Upper lobe of left lung (tissue), 6 donors: ENCODE data around the gene SYP. TPM values are rescaled to one million over a fixed set of nuclear protein-coding genes. Genes with fewer than 3 reads are reported as not detected.
"Not testable (repeated sequence)": the region's sequence is repeated elsewhere in the genome, so short reads cannot be mapped to it uniquely, and the experiment has no call there.

Experiments used
- ATAC-seq, 2 donors: fragments of 200-7000 bp; cut with Tn5 transposase; one replicate each; pipeline ENCODE4 v1.9.1; 2022; ENCODE audit warnings: mild to moderate bottlenecking in 2 of 2, moderate library complexity in 2 of 2; ENCODE audit not compliant: low FRiP score in 2 of 2
- DNase-seq, 2 donors: peaks; one replicate each; pipeline ENCODE4 v3.0.0-alpha.2; 2019 to 2020
- H3K27ac ChIP-seq, 4 donors: fragments of 200-600 bp; sonication (generic); one replicate each; pipeline ENCODE4 v1.5.1; 2016 to 2019
- H3K27me3 ChIP-seq, 4 donors: fragments of 200-600 bp; sonication (generic); one replicate each; pipeline ENCODE4 v1.5.1; 2017 to 2019
- H3K36me3 ChIP-seq, 4 donors: fragments of 200-600 bp; sonication (generic); one replicate each; pipeline ENCODE4 v1.5.1; 2016 to 2019
- H3K4me1 ChIP-seq, 4 donors: fragments of 200-600 bp; sonication (generic); one replicate each; pipeline ENCODE4 v1.5.1; 2018 to 2019
- H3K4me3 ChIP-seq, 4 donors: fragments of 200-600 bp; sonication (generic); one replicate each; pipeline ENCODE4 v1.5.1; 2017 to 2019; ENCODE audit warnings: mild to moderate bottlenecking in 2 of 4, moderate library complexity in 1 of 4
- H3K9me3 ChIP-seq, 4 donors: fragments of 200-600 bp; sonication (generic); one replicate each; pipeline ENCODE4 v1.5.1; 2018 to 2019
- EP300 ChIP-seq, 4 donors: sonication (generic); formaldehyde crosslinking; IDR thresholded peaks; one replicate each; pipeline ENCODE4 v1.5.1; 2017; ENCODE audit warnings: antibody characterized with exemption in 4 of 4, control low read depth in 2 of 4
- POLR2A ChIP-seq, 4 donors: fragments of 450-650 bp; IDR thresholded peaks; one replicate each; pipeline ENCODE4 v1.5.1; 2016 to 2017; ENCODE audit warnings: antibody characterized with exemption in 4 of 4, mild to moderate bottlenecking in 2 of 4
- POLR2AphosphoS5 ChIP-seq, 2 donors: sonication (generic); formaldehyde crosslinking; IDR thresholded peaks; one replicate each; pipeline ENCODE4 v1.5.1; 2017; ENCODE audit warnings: antibody characterized with exemption in 2 of 2
- WGBS, 2 donors: methylation state at CpG; one replicate each; pipeline ENCODE4 v1.1.5; 2017 to 2018; 5-methylcytosine and 5-hydroxymethylcytosine counted together
- total RNA-seq, 6 donors: library from RNA; depleted of rRNA in 4 of 6; stranded (reverse); fragments of >200 nt in 4 of 6; gene quantifications; one replicate each; pipeline versions ENCODE4 v1.1.0 to v1.2.1, GENCODE V29; 2016 to 2021
- TF ChIP-seq, protein P1 (sequence below), 6 experiments: fragments of 450-650 bp in 4 of 6; fragments of 200-600 bp in 2 of 6; sonication (generic) in 2 of 6; IDR thresholded peaks; one replicate each; pipeline ENCODE4 v1.5.1; 2016 to 2019; ENCODE audit warnings: antibody characterized with exemption in 6 of 6
- donor health status: DM: no; HTN: no; CAD: no; lungs with moderate emphysema.
- donor health status: DM: no; HTN: yes; CAD: no; lungs with severe emphysema.

The SYP gene
- total RNA-seq, 6 donors from 2014 or later, result 2.1 to 8.0 (median 4.3) TPM

GRCh38 chrX:49157194-49157593 is 42.8 kb downstream of the SYP start:
- TF ChIP-seq POLR2A (IDR thresholded peaks at IDR 0.05) (no peak), POLR2AphosphoS5 (IDR thresholded peaks at IDR 0.05) (no peak), EP300 (IDR thresholded peaks at IDR 0.05) (no peak)
- TF ChIP-seq, protein P1, sequence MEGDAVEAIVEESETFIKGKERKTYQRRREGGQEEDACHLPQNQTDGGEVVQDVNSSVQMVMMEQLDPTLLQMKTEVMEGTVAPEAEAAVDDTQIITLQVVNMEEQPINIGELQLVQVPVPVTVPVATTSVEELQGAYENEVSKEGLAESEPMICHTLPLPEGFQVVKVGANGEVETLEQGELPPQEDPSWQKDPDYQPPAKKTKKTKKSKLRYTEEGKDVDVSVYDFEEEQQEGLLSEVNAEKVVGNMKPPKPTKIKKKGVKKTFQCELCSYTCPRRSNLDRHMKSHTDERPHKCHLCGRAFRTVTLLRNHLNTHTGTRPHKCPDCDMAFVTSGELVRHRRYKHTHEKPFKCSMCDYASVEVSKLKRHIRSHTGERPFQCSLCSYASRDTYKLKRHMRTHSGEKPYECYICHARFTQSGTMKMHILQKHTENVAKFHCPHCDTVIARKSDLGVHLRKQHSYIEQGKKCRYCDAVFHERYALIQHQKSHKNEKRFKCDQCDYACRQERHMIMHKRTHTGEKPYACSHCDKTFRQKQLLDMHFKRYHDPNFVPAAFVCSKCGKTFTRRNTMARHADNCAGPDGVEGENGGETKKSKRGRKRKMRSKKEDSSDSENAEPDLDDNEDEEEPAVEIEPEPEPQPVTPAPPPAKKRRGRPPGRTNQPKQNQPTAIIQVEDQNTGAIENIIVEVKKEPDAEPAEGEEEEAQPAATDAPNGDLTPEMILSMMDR (IDR thresholded peaks at IDR 0.05), result no peak
- ATAC-seq (no peak), DNase-seq (peak in 1 of 2 donors; percentile 75)

GRCh38 chrX:49155900-49156837 is 43.8 kb downstream of the SYP start:
- H3K36me3 ChIP-seq, result no peaks in the 10 kb centered on the region
- H3K27me3 ChIP-seq, result no peaks in the 10 kb centered on the region
- peak overlapping the region; percentile 89 to 98 (median 94) for H3K27ac ChIP-seq
- DNase-seq (peak; percentile 91 to 98), ATAC-seq (peak; percentile 95 to 98)
- H3K4me1 ChIP-seq, result peaks cover 0 to 4% (median 0%) of the 10 kb centered on the region in 4 donors
- TF ChIP-seq POLR2A (IDR thresholded peaks at IDR 0.05), result peak in 2 of 4 donors; percentile 13 to 70
- TF ChIP-seq, protein P1 (IDR thresholded peaks at IDR 0.05), result peak in 5 of 6 experiments; percentile 84 to 97 (median 91)
- no peak for TF ChIP-seq EP300 (IDR thresholded peaks at IDR 0.05)
- peak; percentile 56 to 74 for TF ChIP-seq POLR2AphosphoS5 (IDR thresholded peaks at IDR 0.05)
- no peaks in the 10 kb centered on the region for H3K9me3 ChIP-seq
- 6 to 52% methylated on average over 2 to 62 of the region's 65 CpGs for WGBS, 2 donors
- H3K4me3 ChIP-seq, result peak overlapping the region in 3 of 4 donors; percentile 34 to 57 (median 56)

More at GRCh38 chrX:49157194-49157593, 42.8 kb downstream of the SYP start:
- no peak overlapping the region for H3K4me3 ChIP-seq
- no peaks in the 10 kb centered on the region for H3K36me3 ChIP-seq
- H3K4me1 ChIP-seq, result peaks cover 0 to 4% (median 0%) of the 10 kb centered on the region in 4 donors
- H3K27ac ChIP-seq, result no peak overlapping the region
- H3K27me3 ChIP-seq, result no peaks in the 10 kb centered on the region
- 88 to 100% methylated on average over 1 to 15 of the region's 25 CpGs for WGBS, 2 donors
- H3K9me3 ChIP-seq, result no peaks in the 10 kb centered on the region

DNA sequence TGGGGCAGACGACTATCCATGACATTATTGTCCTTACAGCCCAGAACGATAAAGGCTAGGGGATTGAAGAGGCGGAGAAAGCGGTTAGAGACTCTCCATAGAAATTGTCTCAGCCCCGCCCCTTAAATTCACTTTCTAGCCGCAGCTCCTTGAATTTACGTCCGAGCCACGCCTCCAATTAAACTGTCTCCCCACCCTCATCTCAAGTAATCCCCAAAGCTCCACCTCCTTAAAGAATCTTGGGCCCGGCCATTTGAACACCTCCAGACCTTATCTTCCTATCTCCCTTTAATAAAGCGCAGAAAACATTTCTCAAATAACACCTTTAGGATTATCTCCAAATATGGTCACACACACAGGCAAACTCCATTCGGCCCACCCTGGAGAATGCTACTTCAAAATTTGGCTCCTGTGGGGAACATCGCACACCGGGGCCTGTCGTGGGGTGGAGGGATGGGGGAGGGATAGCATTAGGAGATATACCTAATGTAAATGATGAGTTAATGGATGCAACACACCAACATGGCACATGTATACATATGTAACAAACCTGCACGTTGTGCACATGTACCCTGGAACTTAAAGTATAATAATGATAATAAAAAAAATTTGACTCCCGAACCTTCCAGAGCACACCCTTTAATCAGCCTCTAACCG is 44.6 kb downstream of the SYP start:
- TF ChIP-seq POLR2AphosphoS5 (IDR thresholded peaks at IDR 0.05) (no peak), POLR2A (IDR thresholded peaks at IDR 0.05) (no peak), EP300 (IDR thresholded peaks at IDR 0.05) (no peak)
- TF ChIP-seq, protein P1 (IDR thresholded peaks at IDR 0.05), result no peak
- no peaks in the 10 kb centered on the region for H3K36me3 ChIP-seq
- H3K27ac ChIP-seq, result peak overlapping the region; percentile 89 to 98 (median 94)
- DNase-seq (peak in 1 of 2 donors; percentile 74), ATAC-seq (peak; percentile 62 to 65)
- peaks cover 0 to 4% (median 0%) of the 10 kb centered on the region in 4 donors for H3K4me1 ChIP-seq
- WGBS, 2 donors, result 3 to 41% methylated on average over 14 to 18 of the region's 18 CpGs
- H3K9me3 ChIP-seq, result no peaks in the 10 kb centered on the region
- H3K4me3 ChIP-seq, result peak overlapping the region in 3 of 4 donors; percentile 34 to 57 (median 56)
- no peaks in the 10 kb centered on the region for H3K27me3 ChIP-seq

- TF ChIP-seq EP300 (IDR thresholded peaks at IDR 0.05), result no peak
- TF ChIP-seq POLR2AphosphoS5 (IDR thresholded peaks at IDR 0.05), result no peak
- TF ChIP-seq POLR2A (IDR thresholded peaks at IDR 0.05), result no peak
- TF ChIP-seq, protein P1 (IDR thresholded peaks at IDR 0.05), result no peak
- H3K36me3 ChIP-seq, result no peaks in the 10 kb centered on the region
- 71 to 100% methylated on average over 1 of the region's 1 CpG for WGBS, 2 donors
- no peaks in the 10 kb centered on the region for H3K9me3 ChIP-seq
- DNase-seq (no peak), ATAC-seq (no peak)
- peaks cover 0 to 5% (median 0%) of the 10 kb centered on the region in 4 donors for H3K4me1 ChIP-seq
- no peak overlapping the region for H3K4me3 ChIP-seq
- H3K27me3 ChIP-seq, result no peaks in the 10 kb centered on the region
- no peak overlapping the region for H3K27ac ChIP-seq
Measured at GRCh38 chrX:49153467-49153866, 46.5 kb downstream of the SYP start.

DNA sequence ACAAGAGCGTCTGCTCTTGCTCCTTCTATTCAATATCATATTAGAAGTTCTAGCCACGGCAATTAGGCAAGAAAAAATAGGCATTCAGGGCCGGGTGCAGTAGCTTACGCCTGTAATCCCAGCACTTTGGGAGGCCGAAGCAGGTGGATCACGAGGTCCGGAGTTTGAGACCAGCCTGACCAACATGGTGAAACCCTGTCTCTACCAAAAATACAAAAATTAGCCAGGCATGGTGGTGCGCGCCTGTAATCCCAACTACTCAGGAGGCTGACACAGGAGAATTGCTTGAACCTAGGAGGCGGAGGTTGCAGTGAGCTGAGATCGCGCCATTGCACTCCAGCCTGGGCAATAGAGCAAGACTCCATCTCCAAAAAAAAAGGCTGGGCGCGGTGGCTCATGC is 50.7 kb downstream of the SYP start:
- H3K27ac ChIP-seq, H3K4me1 ChIP-seq, DNase-seq, H3K36me3 ChIP-seq, H3K27me3 ChIP-seq, ATAC-seq, H3K9me3 ChIP-seq, H3K4me3 ChIP-seq: not testable (repeated sequence)
- 93 to 96% methylated on average over 9 to 14 of the region's 14 CpGs for WGBS, 2 donors

- not testable (repeated sequence) for H3K4me3 ChIP-seq, DNase-seq
Measured at GRCh38 chrX:49148390-49149100, 51.4 kb downstream of the SYP start.

More at GRCh38 chrX:49148390-49149100, 51.4 kb downstream of the SYP start:
- WGBS, 2 donors, result 30 to 80% methylated on average over 2 to 21 of the region's 21 CpGs
- not testable (repeated sequence) for ATAC-seq, H3K9me3 ChIP-seq, H3K36me3 ChIP-seq, H3K27me3 ChIP-seq, H3K4me1 ChIP-seq, H3K27ac ChIP-seq
